Measurements from ENCODE around the gene TIGD4. TPM values are rescaled to one million over a fixed set of nuclear protein-coding genes. Genes with fewer than 3 reads are reported as not detected.

The TIGD4 gene
- total and polyA plus RNA-seq, 2 of the 8 experiments (the other 6 are each of a cell fraction or from before 2014, with no cell fraction given) = 0.42 to 2.3 TPM

DNA sequence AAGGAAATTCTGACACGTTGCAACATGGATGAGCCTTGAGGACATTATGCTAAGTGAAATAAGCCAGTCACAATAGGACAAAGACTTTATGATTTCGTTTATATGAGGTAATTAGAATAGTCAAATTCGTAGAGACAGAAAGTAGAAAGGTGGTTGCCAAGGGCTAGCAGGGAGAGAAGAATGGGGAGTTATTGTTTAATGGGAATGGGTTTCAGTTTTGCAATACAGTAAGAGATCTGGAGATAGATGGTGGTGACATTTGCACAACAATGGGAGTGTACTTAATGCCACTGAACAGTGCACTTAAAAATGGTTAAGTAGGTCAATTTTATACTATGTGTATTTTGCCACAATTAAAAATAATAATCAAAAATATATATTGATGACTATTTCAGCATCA lies 56.3 kb downstream of the TIGD4 start:
- no peak overlapping the region for H4K8ac ChIP-seq (ENCODE audit: extremely low read depth, insufficient read depth, low read length)
- POLR2A ChIA-PET (ENCODE audit: partially characterized antibody) = no interaction called here
- no peaks in the 10 kb centered on the region for H3K23me2 ChIP-seq (ENCODE audit: low read depth, low read length)
- H2BK12ac ChIP-seq (ENCODE audit: low read depth, low read length) = no peak overlapping the region
- H3K27me3 ChIP-seq (replicated peaks in 1 of 4; ENCODE audit: control insufficient read depth in 3 of 4, extremely low read depth in 1 of 4, insufficient read depth in 3 of 4, low read length in 3 of 4) = no peaks in the 10 kb centered on the region; a peak in 1 of 7 replicates
- no peaks in the 10 kb centered on the region for H4K20me1 ChIP-seq (replicated peaks in 1 of 2; ENCODE audit: control insufficient read depth in 1 of 2, insufficient read depth in 2 of 2, low read length in 2 of 2)
- H3K79me1 ChIP-seq (ENCODE audit: low read depth, low read length) = no peaks in the 10 kb centered on the region
- H2BK20ac ChIP-seq (ENCODE audit: low read length) = no peak overlapping the region
- H4K5ac ChIP-seq (ENCODE audit: insufficient read length, low read depth, low read length) = no peak overlapping the region
- no peak overlapping the region for H3K18ac ChIP-seq (ENCODE audit: extremely low read depth, low read length)
- no peak overlapping the region for H3K56ac ChIP-seq (replicated peaks; ENCODE audit: insufficient read length, low read depth, low read length)
- H3K14ac ChIP-seq (ENCODE audit: insufficient read length) = no peak overlapping the region
- no peak overlapping the region for H2BK5ac ChIP-seq (ENCODE audit: low read depth, low read length)
- H2BK15ac ChIP-seq (ENCODE audit: low read length) = no peak overlapping the region
- H3K23ac ChIP-seq (ENCODE audit: insufficient read length) = no peak overlapping the region
- FAIRE-seq (no peak), DNase-seq (ENCODE audit: low read depth in 1 of 2, low spot score in 2 of 2) (no peak)
- no peak overlapping the region for H3K27ac ChIP-seq (ENCODE audit: low read depth, low read length)
- CTCF ChIA-PET (ENCODE audit: partially characterized antibody) = interaction anchor here (1.3 to 2.0 kb wide), 3 partner anchors 12 to 84 kb away, joined by 3 to 6 read pairs (median 4); no protein-coding TSS in a partner anchor
- H3K4me1 ChIP-seq (replicated peaks in 1 of 4; ENCODE audit: control insufficient read depth in 3 of 4, insufficient read depth in 4 of 4, low read length in 3 of 4) = peaks cover 0 to 7% (median 0%) of the 10 kb centered on the region in 4 experiments; a peak in 2 of 7 replicates
- H3K79me2 ChIP-seq (ENCODE audit: control insufficient read depth in 1 of 2, insufficient read depth in 2 of 2, low read length in 2 of 2) = no peaks in the 10 kb centered on the region
- WGBS, 2 experiments (ENCODE audit: extremely low coverage in 1 of 2, insufficient coverage in 1 of 2, insufficient read length in 1 of 2, insufficient replicate concordance in 2 of 2, low coverage in 1 of 2, low lambda C conversion rate in 2 of 2, missing lambda C conversion rate in 1 of 2) = 83% methylated on average over 3 of the region's 3 CpGs; no CpG with 5 or more reads in 1 of the 2 experiments
- no peak overlapping the region for H3K4me3 ChIP-seq (ENCODE audit: extremely low read depth in 1 of 4, insufficient read depth in 2 of 4, low read depth in 3 of 4, low read length in 4 of 4)
- no peak overlapping the region for H2AK5ac ChIP-seq (ENCODE audit: low read depth, low read length)
- H3K4me2 ChIP-seq (ENCODE audit: insufficient read depth in 1 of 2, low read depth in 2 of 2, low read length in 2 of 2) = no peak overlapping the region
- no peak overlapping the region for H3K4ac ChIP-seq (replicated peaks; ENCODE audit: insufficient read length, low read depth, low read length)
- no peaks in the 10 kb centered on the region for H3K36me3 ChIP-seq (ENCODE audit: control insufficient read depth in 2 of 4, insufficient read depth in 4 of 4, low read length in 3 of 4)
- H4K91ac ChIP-seq (replicated peaks; ENCODE audit: insufficient read length, low read length) = no peak overlapping the region
- H2BK120ac ChIP-seq (replicated peaks; ENCODE audit: low read depth, low read length) = no peak overlapping the region
- no peak overlapping the region for H3K9ac ChIP-seq (replicated peaks in 1 of 4; ENCODE audit: extremely low read depth in 1 of 4, low read depth in 3 of 4, low read length in 3 of 4)
- no peaks in the 10 kb centered on the region for H3K9me3 ChIP-seq (ENCODE audit: insufficient read depth in 2 of 2, low read depth in 1 of 2, low read length in 1 of 2)
- no peak overlapping the region for H2AFZ ChIP-seq (ENCODE audit: low read length)
- TF ChIP-seq, protein P1, sequence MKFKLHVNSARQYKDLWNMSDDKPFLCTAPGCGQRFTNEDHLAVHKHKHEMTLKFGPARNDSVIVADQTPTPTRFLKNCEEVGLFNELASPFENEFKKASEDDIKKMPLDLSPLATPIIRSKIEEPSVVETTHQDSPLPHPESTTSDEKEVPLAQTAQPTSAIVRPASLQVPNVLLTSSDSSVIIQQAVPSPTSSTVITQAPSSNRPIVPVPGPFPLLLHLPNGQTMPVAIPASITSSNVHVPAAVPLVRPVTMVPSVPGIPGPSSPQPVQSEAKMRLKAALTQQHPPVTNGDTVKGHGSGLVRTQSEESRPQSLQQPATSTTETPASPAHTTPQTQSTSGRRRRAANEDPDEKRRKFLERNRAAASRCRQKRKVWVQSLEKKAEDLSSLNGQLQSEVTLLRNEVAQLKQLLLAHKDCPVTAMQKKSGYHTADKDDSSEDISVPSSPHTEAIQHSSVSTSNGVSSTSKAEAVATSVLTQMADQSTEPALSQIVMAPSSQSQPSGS (IDR thresholded peaks at IDR 0.05; ENCODE audit: low read length) = no peak
- TF ChIP-seq SP2 (IDR thresholded peaks at IDR 0.05; ENCODE audit: low read length) (no peak), RXRA (IDR thresholded peaks at IDR 0.05; ENCODE audit: insufficient read depth, low read depth, low read length) (no peak), SIX5 (IDR thresholded peaks at IDR 0.05; ENCODE audit: low read depth, low read length) (no peak), POLR2AphosphoS5 (IDR thresholded peaks at IDR 0.05; ENCODE audit: low read depth, low read length) (no peak), ASH2L (IDR thresholded peaks at IDR 0.05; ENCODE audit: low read length) (no peak), GABPA (IDR thresholded peaks at IDR 0.05; ENCODE audit: borderline replicate concordance, insufficient read depth, low read length) (no peak), RAD21 (IDR thresholded peaks at IDR 0.05 in 1 of 2, conservative IDR thresholded peaks at IDR 0.05 in 1 of 2; ENCODE audit: low read depth in 2 of 2, low read length in 2 of 2) (no peak), TAF7 (optimal IDR thresholded peaks at IDR 0.05; ENCODE audit: borderline replicate concordance, low read depth, low read length) (no peak), RNF2 (IDR thresholded peaks at IDR 0.05; ENCODE audit: borderline replicate concordance, low read depth, low read length, missing control alignments, poor library complexity, severe bottlenecking) (no peak), ZNF274 (IDR thresholded peaks at IDR 0.05; ENCODE audit: borderline replicate concordance, extremely low read depth, low read length) (no peak), RFX5 (IDR thresholded peaks at IDR 0.05; ENCODE audit: borderline replicate concordance, low read depth, low read length) (no peak)
